ENCODE measurements around the gene SNAP29. TPM values are rescaled to one million over a fixed set of nuclear protein-coding genes. Genes with fewer than 3 reads are reported as not detected.

The SNAP29 gene
- total RNA-seq, 4 donors from 2014 or later: 13.2 to 21.5 (median 18.3) TPM

DNA sequence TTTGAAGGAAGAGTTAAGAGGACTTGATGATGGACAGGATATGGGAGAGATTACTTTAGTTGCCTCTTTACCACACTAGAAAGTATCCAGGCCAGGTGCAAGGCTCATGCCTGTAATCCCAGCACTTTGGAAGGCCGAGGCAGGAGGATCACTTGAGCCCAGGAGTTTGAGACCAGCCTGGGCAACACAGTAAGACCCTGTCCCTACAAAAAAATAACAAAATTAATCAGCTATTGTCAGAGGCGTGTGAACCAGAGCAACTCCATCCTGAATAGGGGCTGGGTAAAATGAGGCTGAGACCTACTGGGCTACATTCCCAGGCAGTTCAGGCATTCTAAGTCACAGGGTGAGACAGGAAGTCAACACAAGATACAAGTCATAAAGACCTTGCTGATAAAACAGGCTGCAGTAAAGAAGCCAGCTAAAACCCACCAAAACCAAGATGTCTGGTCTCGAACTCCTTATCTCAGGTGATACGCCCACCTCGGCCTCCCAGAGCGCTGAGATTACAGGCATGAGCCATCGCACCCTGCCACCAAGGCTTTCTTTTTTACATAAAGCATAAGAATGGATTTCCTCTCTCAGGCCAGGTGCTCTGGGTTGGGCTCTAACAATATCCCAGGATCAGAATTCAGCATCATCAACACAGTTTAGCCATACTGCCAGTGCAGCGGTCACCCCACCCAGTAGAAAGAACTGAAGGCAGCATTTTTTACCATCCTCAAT, 18.0 kb upstream of the SNAP29 start:
- Histone ChIP-seq H3K4me1 (peaks cover 0 to 5% (median 0%) of the 10 kb centered on the region in 4 donors), H3K36me3 (no peaks in the 10 kb centered on the region), H3K27me3 (no peaks in the 10 kb centered on the region), H3K27ac (no peak overlapping the region), H3K9me3 (no peaks in the 10 kb centered on the region), H3K4me3 (no peak overlapping the region)
- no peak for DNase-seq
- TF ChIP-seq CTCF (IDR thresholded peaks at IDR 0.05): no peak
- TF ChIP-seq POLR2A (IDR thresholded peaks at IDR 0.05): no peak

DNA sequence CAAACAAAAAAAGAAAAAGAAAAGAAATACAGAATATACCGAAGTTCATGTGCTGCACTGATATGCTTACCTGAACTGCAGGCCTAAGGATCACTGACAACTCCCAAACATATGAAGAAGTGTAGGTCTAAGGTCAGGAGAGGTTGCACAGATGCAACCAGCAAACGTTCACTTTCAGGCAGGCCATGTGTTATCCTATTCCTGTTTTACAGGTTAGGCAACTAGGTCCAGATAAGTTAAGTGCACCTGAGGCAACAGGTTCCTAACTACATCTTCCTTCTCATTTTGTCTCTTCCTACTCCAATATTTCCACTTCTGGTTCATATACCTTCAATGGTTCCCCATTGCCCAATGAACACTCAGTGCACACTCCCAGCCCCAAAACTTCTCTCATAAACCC, 15.3 kb upstream of the SNAP29 start:
- no peak for DNase-seq
- H3K4me3 ChIP-seq: no peak overlapping the region
- H3K9me3 ChIP-seq: no peaks in the 10 kb centered on the region
- no peak overlapping the region for H3K27ac ChIP-seq
- H3K36me3 ChIP-seq: no peaks in the 10 kb centered on the region
- TF ChIP-seq POLR2A (IDR thresholded peaks at IDR 0.05) (no peak), CTCF (IDR thresholded peaks at IDR 0.05) (no peak)
- H3K4me1 ChIP-seq: peaks cover 0 to 5% (median 0%) of the 10 kb centered on the region in 4 donors
- H3K27me3 ChIP-seq: no peaks in the 10 kb centered on the region

DNA sequence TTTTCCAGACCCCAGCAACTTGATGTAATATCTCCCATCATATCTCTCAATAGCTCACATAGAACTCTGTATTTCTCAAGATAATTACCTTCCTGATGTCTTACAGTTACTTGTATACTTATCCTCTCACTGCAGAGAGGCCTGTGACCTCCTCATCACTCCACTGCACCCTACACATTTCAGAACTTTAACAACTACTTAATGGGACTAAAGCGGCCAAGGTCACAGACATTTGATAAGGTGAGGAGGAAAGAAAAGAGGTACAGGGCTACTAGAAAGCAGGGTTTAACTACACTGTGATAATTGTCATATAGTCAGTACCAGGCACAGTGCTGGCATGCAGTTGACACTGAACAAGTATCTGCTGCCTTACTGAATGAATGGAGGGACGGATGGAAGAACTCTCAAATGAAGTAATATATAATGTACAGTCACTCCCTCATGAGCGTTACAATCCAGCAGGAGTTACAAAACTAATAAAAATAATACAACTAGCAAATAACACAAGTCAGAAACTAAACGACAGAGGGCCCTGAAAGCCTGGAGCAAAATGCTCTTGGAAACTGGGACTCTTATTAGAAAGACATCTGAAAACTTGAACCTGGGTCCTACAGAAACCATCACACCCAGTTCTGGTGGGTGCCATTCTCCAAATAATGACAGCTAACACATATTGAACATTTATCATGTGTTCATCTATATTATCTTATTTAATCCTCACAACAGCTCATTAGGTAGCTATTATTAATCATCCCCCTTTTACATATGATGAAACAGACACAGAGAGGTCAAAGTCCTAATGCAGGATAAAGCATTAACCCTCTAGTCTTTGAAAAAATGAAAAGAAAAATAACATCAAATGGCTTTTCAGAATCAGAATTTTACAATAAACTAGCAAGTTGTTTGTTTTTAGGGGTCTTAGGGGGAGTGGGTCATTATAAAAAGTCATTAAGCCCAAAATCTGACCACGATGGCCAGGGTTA, 14.5 kb upstream of the SNAP29 start:
- Histone ChIP-seq H3K27me3 (no peaks in the 10 kb centered on the region), H3K9me3 (no peaks in the 10 kb centered on the region), H3K36me3 (no peaks in the 10 kb centered on the region), H3K4me3 (no peak overlapping the region), H3K4me1 (peaks cover 0 to 5% (median 0%) of the 10 kb centered on the region in 4 donors), H3K27ac (no peak overlapping the region)
- no peak for DNase-seq
- TF ChIP-seq POLR2A (IDR thresholded peaks at IDR 0.05): no peak
- no peak for TF ChIP-seq CTCF (IDR thresholded peaks at IDR 0.05)

GRCh38 chr22:20847318-20847822, 11.4 kb upstream of the SNAP29 start:
- Histone ChIP-seq H3K4me1 (no peaks in the 10 kb centered on the region), H3K9me3 (no peaks in the 10 kb centered on the region), H3K4me3 (no peak overlapping the region), H3K27ac (no peak overlapping the region), H3K36me3 (no peaks in the 10 kb centered on the region), H3K27me3 (no peaks in the 10 kb centered on the region)
- TF ChIP-seq POLR2A (IDR thresholded peaks at IDR 0.05): no peak
- no peak for TF ChIP-seq CTCF (IDR thresholded peaks at IDR 0.05)
- DNase-seq: no peak

- peak in 1 of 3 donors; percentile 5 for DNase-seq
- no peak overlapping the region for H3K27ac ChIP-seq
- H3K27me3 ChIP-seq: no peaks in the 10 kb centered on the region
- H3K36me3 ChIP-seq: no peaks in the 10 kb centered on the region
- H3K4me3 ChIP-seq: no peak overlapping the region
- peaks cover 0 to 11% (median 0%) of the 10 kb centered on the region in 4 donors for H3K4me1 ChIP-seq
- TF ChIP-seq CTCF (IDR thresholded peaks at IDR 0.05) (no peak), POLR2A (IDR thresholded peaks at IDR 0.05) (no peak)
- H3K9me3 ChIP-seq: no peaks in the 10 kb centered on the region
Observed at GRCh38 chr22:20852076-20852475, 6.7 kb upstream of the SNAP29 start.
